GM12878 (cell line): ENCODE results near the gene GTPBP10. TPM values are rescaled to one million over a fixed set of nuclear protein-coding genes. Genes with fewer than 3 reads are reported as not detected.

ENCODE experiments used
- ATAC-seq: fragments of 200-7000 bp; cut with Tn5 transposase; 3 replicates; pipeline ENCODE4 v1.9.1; 2020; ENCODE audit warnings: mild to moderate bottlenecking, moderate library complexity
- BruUV-seq: library from RNA; stranded (reverse); fragments of 400-500 nt; replicated peaks from 2 replicates; lab custom pipeline; 2021; lab: Mats Ljungman, UMichigan
- CTCF ChIA-PET: fragments of 300-600 bp; sonication (Branson Sonifier 250); formaldehyde crosslinking; extraction: SDS; loops from one replicate; lab custom pipeline; 2021; ENCODE audit warnings: inconsistent platforms; lab: Yijun Ruan, JAX
- POLR2A ChIA-PET: fragments of 350-600 bp; formaldehyde crosslinking; extraction: SDS; loops from one replicate; lab custom pipeline; 2021; ENCODE audit warnings: inconsistent platforms; lab: Charles Lee
- RAD21 ChIA-PET: fragments of 300-600 bp; sonication (Branson Sonifier 250); formaldehyde crosslinking; loops from one replicate; lab custom pipeline; 2023; ENCODE audit warnings: antibody characterized with exemption; ENCODE audit not compliant: unreplicated experiment; lab: Charles Lee
- SMC1A ChIA-PET: fragments of 300-600 bp; sonication (Branson Sonifier 250); formaldehyde crosslinking; loops from one replicate; lab custom pipeline; 2023; ENCODE audit not compliant: unreplicated experiment, uncharacterized antibody; lab: Charles Lee
- DNase-seq: peaks from one replicate; pipeline ENCODE4 v3.0.0-alpha.2; 2011; ENCODE audit warnings: low read depth, low spot score
- FAIRE-seq: peaks from 3 replicates; lab custom pipeline; 2011; peaks lifted over from hg19 to GRCh38; lab: Jason Lieb, UNC
- H2AFZ ChIP-seq: 2 replicates; pipeline ENCODE4 v1.6.0; 2011; ENCODE audit warnings: low read depth, low read length, control low read depth; ENCODE audit not compliant: control insufficient read depth
- H3K27ac ChIP-seq: 2 replicates; pipeline ENCODE4 v1.5.1; 2011; ENCODE audit warnings: control low read depth; ENCODE audit not compliant: control insufficient read depth, insufficient read depth
- H3K27me3 ChIP-seq, 2 experiments: replicated peaks in 1 of 2; 2 replicates each; pipeline versions ENCODE4 v1.6.0 to v1.6.1; 2011; ENCODE audit warnings: low read length in 1 of 2; ENCODE audit not compliant: control insufficient read depth in 2 of 2, insufficient read depth in 2 of 2
- H3K36me3 ChIP-seq, 2 experiments: 2 replicates each; pipeline ENCODE4 v1.5.1; 2011; ENCODE audit warnings: low read length in 1 of 2; ENCODE audit not compliant: control insufficient read depth in 2 of 2, insufficient read depth in 2 of 2
- H3K4me1 ChIP-seq: 2 replicates; pipeline ENCODE4 v1.6.1; 2011; ENCODE audit warnings: mild to moderate bottlenecking, low read length, moderate library complexity, mixed read lengths; ENCODE audit not compliant: control insufficient read depth, insufficient read depth
- H3K4me2 ChIP-seq: 2 replicates; pipeline ENCODE4 v1.6.0; 2011; ENCODE audit warnings: control low read depth; ENCODE audit not compliant: control insufficient read depth, insufficient read depth
- H3K4me3 ChIP-seq: fragments of 200-600 bp; sonication (generic); 2 replicates; pipeline ENCODE4 v1.5.1; 2016
- H3K79me2 ChIP-seq: 2 replicates; pipeline ENCODE4 v1.6.0; 2011; ENCODE audit warnings: low read length; ENCODE audit not compliant: control insufficient read depth, insufficient read depth
- H3K9ac ChIP-seq: 2 replicates; pipeline ENCODE4 v1.8.0; 2011; ENCODE audit warnings: low read length, control low read depth, mixed read lengths; ENCODE audit not compliant: control insufficient read depth, insufficient read depth
- H3K9me3 ChIP-seq: replicated peaks from 3 replicates; pipeline ENCODE4 v1.5.1; 2011; ENCODE audit warnings: mild to moderate bottlenecking, low read length; ENCODE audit not compliant: control insufficient read depth, insufficient read depth
- H4K20me1 ChIP-seq: 2 replicates; pipeline ENCODE4 v1.6.0; 2011; ENCODE audit not compliant: control insufficient read depth, insufficient read depth
- ASH2L ChIP-seq: fragments of 300-600, 200-600 bp; sonication (generic); IDR thresholded peaks from 2 replicates; pipeline ENCODE4 v1.6.1; 2017; ENCODE audit warnings: low read depth, mild to moderate bottlenecking, borderline replicate concordance
- ATF7 ChIP-seq: fragments of 450-650 bp; IDR thresholded peaks from 2 replicates; pipeline ENCODE4 v1.6.1; 2016; ENCODE audit warnings: low read depth, mild to moderate bottlenecking
- BCL11A ChIP-seq: IDR thresholded peaks from 2 replicates; pipeline ENCODE4 v1.6.1; 2011; ENCODE audit warnings: low read depth, low read length
- CBX3 ChIP-seq: fragments of 200-600 bp; sonication (generic); IDR thresholded peaks from 2 replicates; pipeline ENCODE4 v1.6.1; 2016; ENCODE audit warnings: low read depth, borderline replicate concordance
- ELK1 ChIP-seq: IDR thresholded peaks from 2 replicates; pipeline ENCODE4 v1.6.1; 2012; ENCODE audit warnings: low read depth, low read length, improper control_type of control experiment
- EZH2 ChIP-seq: IDR thresholded peaks from 2 replicates; pipeline ENCODE4 v1.6.1; 2012; ENCODE audit warnings: low read depth, mild to moderate bottlenecking, control low read depth, inconsistent platforms, low read length, borderline replicate concordance; ENCODE audit not compliant: control insufficient read depth
- GABPA ChIP-seq: IDR thresholded peaks from 2 replicates; pipeline ENCODE4 v1.6.1; 2014; ENCODE audit warnings: antibody characterized with exemption, low read depth, mild to moderate bottlenecking, inconsistent platforms
- GATAD2B ChIP-seq: fragments of 450-650 bp; conservative IDR thresholded peaks from 2 replicates; pipeline ENCODE4 v1.6.1; 2017; ENCODE audit warnings: low read depth, mild to moderate bottlenecking, moderate library complexity
- HDGF ChIP-seq: fragments of 450-650 bp; IDR thresholded peaks from 2 replicates; pipeline ENCODE4 v1.6.1; 2016; ENCODE audit warnings: antibody characterized with exemption
- IRF3 ChIP-seq: fragments of 450-650 bp; IDR thresholded peaks from 2 replicates; pipeline ENCODE4 v1.6.1; 2014; ENCODE audit warnings: mild to moderate bottlenecking
- KAT2A ChIP-seq: conservative IDR thresholded peaks from 2 replicates; pipeline ENCODE4 v1.6.1; 2011; ENCODE audit warnings: low read depth, low read length; ENCODE audit not compliant: control insufficient read depth
- LARP7 ChIP-seq: fragments of 450-650 bp; IDR thresholded peaks from 2 replicates; pipeline ENCODE4 v1.6.1; 2017; ENCODE audit warnings: mild to moderate bottlenecking
- MYC ChIP-seq: IDR thresholded peaks from 2 replicates; pipeline ENCODE4 v1.6.1; 2011; ENCODE audit warnings: mild to moderate bottlenecking, low read length, moderate library complexity, inconsistent platforms; ENCODE audit not compliant: insufficient read depth, insufficient replicate concordance, insufficient read length, severe bottlenecking
- NFYB ChIP-seq: IDR thresholded peaks from 2 replicates; pipeline ENCODE4 v1.6.1; 2011; ENCODE audit warnings: low read depth, mild to moderate bottlenecking, low read length, improper control_type of control experiment, moderate library complexity; ENCODE audit not compliant: insufficient read depth
- NR2F1 ChIP-seq: fragments of 450-650 bp; conservative IDR thresholded peaks from 2 replicates; pipeline ENCODE4 v1.6.1; 2017; ENCODE audit warnings: mild to moderate bottlenecking
- SUPT20H ChIP-seq: IDR thresholded peaks from 2 replicates; pipeline ENCODE4 v1.6.1; 2011; ENCODE audit warnings: low read depth, mild to moderate bottlenecking, low read length, moderate library complexity, borderline replicate concordance; ENCODE audit not compliant: control insufficient read depth
- TCF12 ChIP-seq: IDR thresholded peaks from 2 replicates; pipeline ENCODE4 v1.6.1; 2011; ENCODE audit warnings: low read depth, mild to moderate bottlenecking, low read length
- TCF3 ChIP-seq: IDR thresholded peaks from 2 replicates; pipeline ENCODE4 v1.6.1; 2012; ENCODE audit warnings: low read depth, mild to moderate bottlenecking, low read length, borderline replicate concordance; ENCODE audit not compliant: insufficient read depth
- WRNIP1 ChIP-seq: IDR thresholded peaks from 2 replicates; pipeline ENCODE4 v1.6.1; 2011; ENCODE audit warnings: low read depth, low read length, improper control_type of control experiment, borderline replicate concordance
- whole genome bisulfite sequencing: methylation state at CpG from one replicate; pipeline ENCODE4 v1.1.6; 2016; ENCODE audit warnings: low lambda C conversion rate; ENCODE audit not compliant: insufficient replicate concordance, insufficient coverage; ENCODE audit errors: missing lambda C conversion rate; 5-methylcytosine and 5-hydroxymethylcytosine counted together
- in situ Hi-C: fragments of 300-500 bp; cut with MboI; formaldehyde crosslinking; loops from 9 replicates; pipeline ENCODE4 v1.14.3; 2018; ENCODE audit warnings: mixed read lengths
- intact Hi-C: fragments of 100-400 bp; cut with micrococcal nuclease; formaldehyde crosslinking; loops from one replicate; pipeline ENCODE4 v1.14.2; 2022; ENCODE audit not compliant: unreplicated experiment
- polyA plus RNA-seq, 11 experiments: library from polyadenylated mRNA; depleted of rRNA in 4 of 11; unstranded in 6 of 11; stranded (reverse) in 5 of 11; fragments of >200 nt; fragmentation: Nextera tagmentation in 4 of 11; fragmentation: Illumina TruSeq in 1 of 11; extraction: Ambion mirVana in 4 of 11; extraction: Trizol in 1 of 11; gene quantifications; 1 replicate in 1 of 11; 2 replicates in 10 of 11; pipeline versions ENCODE4 v1.2.1 to v1.2.3, GENCODE V29; 2011 to 2016; ENCODE audit warnings: inconsistent platforms in 2 of 11, missing spikeins in 2 of 11, low read depth in 1 of 11
- total RNA-seq, 4 experiments: library from RNA; depleted of rRNA in 3 of 4; stranded (reverse); fragments of >200 nt in 3 of 4; fragmentation: Illumina TruSeq in 1 of 4; extraction: Trizol in 1 of 4; gene quantifications; 2 replicates each; pipeline versions ENCODE4 v1.2.1 to v1.2.3, GENCODE V29; 2013 to 2021
- TF ChIP-seq, protein P1 (sequence below): IDR thresholded peaks from 2 replicates; pipeline ENCODE4 v1.6.1; 2012; ENCODE audit warnings: mild to moderate bottlenecking, low read depth, low read length

GTPBP10 gene
- total and polyA plus RNA-seq, 10 of the 15 experiments (the other 5 are each of a cell fraction or from before 2014, with no cell fraction given) = 10.1 to 41.0 (median 33.0) TPM

DNA sequence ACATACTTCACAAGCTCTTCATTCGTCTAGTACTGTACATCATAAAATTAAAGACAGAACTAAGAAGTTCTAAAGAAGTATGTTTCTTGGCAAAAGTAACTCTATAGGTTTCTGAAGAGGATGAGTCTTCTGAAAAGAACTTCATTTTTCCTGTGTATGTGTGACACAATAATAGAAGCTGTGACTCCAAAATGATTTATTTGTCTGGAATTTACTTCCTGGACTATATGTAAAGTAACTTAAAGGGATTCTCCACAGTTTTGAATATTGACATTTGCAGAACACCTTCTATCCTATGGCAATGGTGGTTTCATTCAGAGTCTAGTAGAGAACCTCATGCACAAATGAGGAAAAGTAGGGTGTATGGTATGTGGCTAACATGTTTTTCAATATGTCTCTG, 36.9 kb downstream of the GTPBP10 start:
- Histone ChIP-seq H4K20me1 (no peaks in the 10 kb centered on the region), H3K36me3 (peaks cover 0 to 5% of the 10 kb centered on the region in 2 experiments; a peak in 3 of 4 replicates), H3K4me1 (no peaks in the 10 kb centered on the region), H3K27ac (no peak overlapping the region), H3K27me3 (no peaks in the 10 kb centered on the region), H3K9ac (no peak overlapping the region), H3K9me3 (no peaks in the 10 kb centered on the region; the same call in 2 of the 3 replicates)
- no TSS peak for BruUV-seq
- intact Hi-C loops = no loop called here
- POLR2A ChIA-PET = no interaction called here
- CTCF ChIA-PET = interaction anchor here (0.6 to 1.5 kb wide), 4 partner anchors 29 to 1199 kb away, joined by 3 read pairs; no protein-coding TSS in a partner anchor
- 100% methylated on average over 1 of the region's 1 CpG for WGBS
- TF ChIP-seq SUPT20H (no peak), ELK1 (no peak), BCL11A (no peak), NFYB (no peak), GATAD2B (no peak), MYC (no peak), WRNIP1 (no peak), GABPA (no peak), NR2F1 (no peak), ASH2L (no peak), KAT2A (no peak), TCF3 (no peak), LARP7 (no peak), IRF3 (no peak), HDGF (no peak), CBX3 (no peak), EZH2 (no peak), ATF7 (no peak), TCF12 (no peak)
- TF ChIP-seq, protein P1, sequence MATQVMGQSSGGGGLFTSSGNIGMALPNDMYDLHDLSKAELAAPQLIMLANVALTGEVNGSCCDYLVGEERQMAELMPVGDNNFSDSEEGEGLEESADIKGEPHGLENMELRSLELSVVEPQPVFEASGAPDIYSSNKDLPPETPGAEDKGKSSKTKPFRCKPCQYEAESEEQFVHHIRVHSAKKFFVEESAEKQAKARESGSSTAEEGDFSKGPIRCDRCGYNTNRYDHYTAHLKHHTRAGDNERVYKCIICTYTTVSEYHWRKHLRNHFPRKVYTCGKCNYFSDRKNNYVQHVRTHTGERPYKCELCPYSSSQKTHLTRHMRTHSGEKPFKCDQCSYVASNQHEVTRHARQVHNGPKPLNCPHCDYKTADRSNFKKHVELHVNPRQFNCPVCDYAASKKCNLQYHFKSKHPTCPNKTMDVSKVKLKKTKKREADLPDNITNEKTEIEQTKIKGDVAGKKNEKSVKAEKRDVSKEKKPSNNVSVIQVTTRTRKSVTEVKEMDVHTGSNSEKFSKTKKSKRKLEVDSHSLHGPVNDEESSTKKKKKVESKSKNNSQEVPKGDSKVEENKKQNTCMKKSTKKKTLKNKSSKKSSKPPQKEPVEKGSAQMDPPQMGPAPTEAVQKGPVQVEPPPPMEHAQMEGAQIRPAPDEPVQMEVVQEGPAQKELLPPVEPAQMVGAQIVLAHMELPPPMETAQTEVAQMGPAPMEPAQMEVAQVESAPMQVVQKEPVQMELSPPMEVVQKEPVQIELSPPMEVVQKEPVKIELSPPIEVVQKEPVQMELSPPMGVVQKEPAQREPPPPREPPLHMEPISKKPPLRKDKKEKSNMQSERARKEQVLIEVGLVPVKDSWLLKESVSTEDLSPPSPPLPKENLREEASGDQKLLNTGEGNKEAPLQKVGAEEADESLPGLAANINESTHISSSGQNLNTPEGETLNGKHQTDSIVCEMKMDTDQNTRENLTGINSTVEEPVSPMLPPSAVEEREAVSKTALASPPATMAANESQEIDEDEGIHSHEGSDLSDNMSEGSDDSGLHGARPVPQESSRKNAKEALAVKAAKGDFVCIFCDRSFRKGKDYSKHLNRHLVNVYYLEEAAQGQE = no peak
- TF ChIP-seq, all 136 proteins: peak for 0
- in situ Hi-C loops = no loop called here
- RAD21 ChIA-PET = no interaction called here
- FAIRE-seq (no peak), DNase-seq (no peak), ATAC-seq (no peak)
- no peak overlapping the region for H2AFZ ChIP-seq
- H3K79me2 ChIP-seq = no peaks in the 10 kb centered on the region
- SMC1A ChIA-PET = no interaction called here
- no peak overlapping the region for H3K4me3 ChIP-seq
- no peak overlapping the region for H3K4me2 ChIP-seq
